AG10803 (cell line): ENCODE data around the gene MBNL3.

ENCODE experiments used
- DNase-seq: peaks from one replicate; pipeline ENCODE4 v3.0.0; 2010; ENCODE audit warnings: low read depth
- H3K4me3 ChIP-seq: 2 replicates; pipeline ENCODE4 v1.5.1; 2011; ENCODE audit warnings: mild to moderate bottlenecking, low read length, control low read depth
- TF ChIP-seq, protein P1 (sequence below): conservative IDR thresholded peaks from 2 replicates; pipeline ENCODE4 v1.5.1; 2011; ENCODE audit warnings: mild to moderate bottlenecking, low read length, control low read depth, inconsistent platforms

Gene MBNL3

DNA sequence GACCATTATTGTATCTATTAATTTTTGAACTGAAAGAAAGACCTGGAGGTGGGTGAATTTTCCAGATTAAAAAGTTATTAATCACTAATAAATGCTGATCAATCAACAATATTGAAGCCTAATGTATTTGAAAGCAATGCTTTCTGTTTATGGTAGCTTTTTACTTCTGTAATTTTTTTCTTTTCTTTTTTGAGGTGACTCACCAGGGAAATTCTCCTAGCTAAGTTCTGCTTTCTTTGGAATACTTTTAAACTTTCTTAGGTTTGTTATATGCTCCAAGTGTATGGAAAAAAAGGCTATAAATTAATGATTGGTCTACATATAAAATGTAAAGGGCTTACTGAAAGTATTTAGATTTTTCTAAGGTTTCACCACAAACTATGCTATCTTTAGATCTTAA lies 94.2 kb downstream of the MBNL3 start:
- DNase-seq = no peak
- TF ChIP-seq, protein P1, sequence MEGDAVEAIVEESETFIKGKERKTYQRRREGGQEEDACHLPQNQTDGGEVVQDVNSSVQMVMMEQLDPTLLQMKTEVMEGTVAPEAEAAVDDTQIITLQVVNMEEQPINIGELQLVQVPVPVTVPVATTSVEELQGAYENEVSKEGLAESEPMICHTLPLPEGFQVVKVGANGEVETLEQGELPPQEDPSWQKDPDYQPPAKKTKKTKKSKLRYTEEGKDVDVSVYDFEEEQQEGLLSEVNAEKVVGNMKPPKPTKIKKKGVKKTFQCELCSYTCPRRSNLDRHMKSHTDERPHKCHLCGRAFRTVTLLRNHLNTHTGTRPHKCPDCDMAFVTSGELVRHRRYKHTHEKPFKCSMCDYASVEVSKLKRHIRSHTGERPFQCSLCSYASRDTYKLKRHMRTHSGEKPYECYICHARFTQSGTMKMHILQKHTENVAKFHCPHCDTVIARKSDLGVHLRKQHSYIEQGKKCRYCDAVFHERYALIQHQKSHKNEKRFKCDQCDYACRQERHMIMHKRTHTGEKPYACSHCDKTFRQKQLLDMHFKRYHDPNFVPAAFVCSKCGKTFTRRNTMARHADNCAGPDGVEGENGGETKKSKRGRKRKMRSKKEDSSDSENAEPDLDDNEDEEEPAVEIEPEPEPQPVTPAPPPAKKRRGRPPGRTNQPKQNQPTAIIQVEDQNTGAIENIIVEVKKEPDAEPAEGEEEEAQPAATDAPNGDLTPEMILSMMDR = no peak

DNA sequence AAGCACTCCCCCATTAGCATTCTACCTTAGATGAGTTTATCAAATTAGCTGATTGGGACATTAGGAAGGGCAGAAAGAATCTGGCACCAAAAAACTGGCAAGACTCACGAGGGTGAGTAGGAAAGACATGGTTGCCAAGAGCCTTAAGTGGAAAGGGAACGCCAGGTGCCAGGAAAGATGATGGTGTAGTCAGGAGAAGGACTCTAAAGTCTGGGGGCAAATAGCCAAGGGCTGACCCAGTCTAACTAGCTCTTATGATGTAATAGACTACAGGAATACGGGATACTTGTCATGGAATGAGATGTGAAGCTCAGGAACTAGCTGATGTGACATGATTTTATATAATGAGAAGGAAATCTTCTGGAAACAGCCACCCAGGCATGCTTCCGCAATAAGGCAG lies 94.8 kb downstream of the MBNL3 start:
- TF ChIP-seq, protein P1 = no peak

More for the DNA sequence above, 94.2 kb downstream of the MBNL3 start:
- H3K4me3 ChIP-seq = no peak overlapping the region

DNA sequence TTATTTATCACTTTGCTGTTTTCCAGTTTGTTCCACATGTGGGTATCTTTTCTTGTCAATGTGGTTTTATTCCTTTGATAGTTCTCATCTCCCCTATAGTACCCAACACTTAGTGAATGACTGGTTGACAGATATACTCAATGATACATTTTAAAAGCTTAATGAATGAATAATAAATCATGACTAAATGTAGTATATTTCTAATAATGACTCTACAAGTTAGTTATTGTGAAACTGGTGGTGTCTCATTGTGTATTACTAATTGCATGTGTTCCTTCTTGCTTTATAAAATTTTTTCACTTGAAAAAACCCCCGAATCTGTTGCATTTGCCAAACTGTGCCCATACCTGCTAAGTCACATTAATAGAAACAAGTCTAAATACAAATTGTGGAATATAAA lies 95.4 kb downstream of the MBNL3 start:
- TF ChIP-seq, protein P1 = no peak
- H3K4me3 ChIP-seq = no peak overlapping the region
- no peak for DNase-seq

More for the DNA sequence above, 94.8 kb downstream of the MBNL3 start:
- no peak for DNase-seq
- H3K4me3 ChIP-seq = no peak overlapping the region

DNA sequence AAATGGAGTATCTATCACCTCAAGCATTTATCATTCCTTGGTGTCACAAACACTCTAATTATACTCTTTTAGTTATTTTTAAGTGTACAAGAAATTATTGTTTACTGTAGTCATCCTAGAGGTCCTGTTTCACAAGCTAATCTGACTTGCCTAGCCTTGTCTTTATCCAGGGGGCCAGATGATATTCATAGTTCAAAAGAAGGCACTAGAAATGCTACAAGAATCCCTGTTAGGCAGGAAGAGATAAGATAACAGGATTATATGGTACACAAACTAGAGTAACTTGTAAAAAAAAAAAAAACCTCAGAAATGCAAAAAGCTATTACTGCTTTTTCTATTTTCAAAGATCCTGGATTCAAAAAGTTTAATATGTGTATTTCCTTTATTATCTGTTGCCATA lies 95.8 kb downstream of the MBNL3 start:
- no peak overlapping the region for H3K4me3 ChIP-seq
- no peak for DNase-seq
- TF ChIP-seq, protein P1 = no peak

DNA sequence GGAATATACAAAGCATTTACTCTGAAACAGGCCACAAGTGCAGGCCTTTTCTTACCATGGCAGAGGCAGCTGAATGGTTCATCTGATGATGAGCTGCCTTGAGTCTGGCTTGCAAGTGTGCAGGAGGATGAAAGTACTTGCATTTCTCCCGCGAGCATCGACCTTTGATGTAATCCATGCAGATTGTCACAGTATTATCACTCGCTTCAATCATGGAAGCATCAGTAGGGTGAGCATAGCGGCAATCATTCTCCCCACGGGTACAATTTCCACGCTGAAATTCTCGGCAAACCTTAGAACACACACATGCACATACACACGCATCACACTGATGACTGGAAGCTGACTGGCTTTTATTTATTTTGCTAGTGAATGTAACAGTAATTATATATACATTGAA lies 98.0 kb downstream of the MBNL3 start:
- DNase-seq = no peak
- TF ChIP-seq, protein P1 = no peak
- H3K4me3 ChIP-seq = no peak overlapping the region

DNA sequence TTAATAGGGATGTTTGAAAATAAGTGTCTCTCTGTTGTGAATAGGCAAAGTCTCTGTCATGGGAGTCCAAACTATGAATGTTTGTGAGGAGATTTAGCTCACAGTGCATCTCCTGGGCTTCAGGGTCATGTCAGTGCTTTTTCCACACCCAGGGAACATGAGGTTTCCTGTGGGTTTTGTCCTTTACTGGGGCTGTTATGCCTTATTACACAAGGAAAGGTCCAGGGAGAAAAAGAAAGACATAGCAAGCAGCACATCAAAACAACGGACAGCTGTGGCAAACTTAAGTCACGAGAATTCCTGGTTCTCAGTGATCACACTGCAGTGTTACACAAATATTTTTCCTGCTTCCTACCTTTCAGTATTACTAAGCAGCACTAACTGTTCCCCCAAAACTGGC lies 99.4 kb downstream of the MBNL3 start:
- TF ChIP-seq, protein P1 = no peak
- H3K4me3 ChIP-seq = no peak overlapping the region
- no peak for DNase-seq

DNA sequence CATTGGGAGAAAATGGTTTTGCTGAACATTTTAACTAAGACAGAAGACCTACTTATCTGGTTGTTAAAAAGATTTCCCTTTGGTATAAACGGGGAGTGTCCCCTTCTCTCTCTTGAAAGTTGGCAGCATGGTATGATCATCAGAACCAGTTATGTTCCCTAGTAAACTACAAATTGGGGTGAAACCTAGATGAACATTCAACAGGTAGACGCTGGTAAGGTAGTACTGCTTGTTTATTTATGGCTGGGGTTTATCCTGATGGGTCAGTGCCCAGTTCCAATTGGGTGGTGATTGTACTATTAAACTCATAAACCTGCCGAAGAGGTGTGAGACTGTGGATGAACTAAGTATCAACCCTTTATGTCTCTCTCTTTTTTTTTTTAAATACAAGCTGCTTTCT lies 100.5 kb downstream of the MBNL3 start:
- no peak overlapping the region for H3K4me3 ChIP-seq
- TF ChIP-seq, protein P1 = no peak
- no peak for DNase-seq
